ENCODE results near the gene MSANTD7. TPM values are rescaled to one million over a fixed set of nuclear protein-coding genes. Genes with fewer than 3 reads are reported as not detected.

The MSANTD7 gene
- total RNA-seq, 1 donor from 2014 or later, result 13.7 TPM

GRCh38 chr10:14884082-14884481 lies 46.0 kb downstream of the MSANTD7 start:
- H3K27ac Mint-ChIP-seq (ENCODE audit: unreplicated experiment), result no peak overlapping the region
- DNase-seq, result no peak
- H3K36me3 Mint-ChIP-seq (ENCODE audit: unreplicated experiment), result no peaks in the 10 kb centered on the region
- no peak overlapping the region for H3K4me3 Mint-ChIP-seq (ENCODE audit: unreplicated experiment)
- TF ChIP-seq CTCF (IDR thresholded peaks at IDR 0.05; ENCODE audit: partially characterized antibody, unreplicated experiment), result no peak
- H3K9me3 Mint-ChIP-seq (ENCODE audit: unreplicated experiment), result peaks cover 4% of the 10 kb centered on the region
- peaks cover 8% of the 10 kb centered on the region for H3K4me1 Mint-ChIP-seq (ENCODE audit: low read depth, unreplicated experiment)
- H3K27me3 Mint-ChIP-seq (ENCODE audit: unreplicated experiment), result peaks cover 2% of the 10 kb centered on the region

Other genes starting within 250 kb of the MSANTD7 start
- gene FAM107B, start 63.4 kb upstream of the MSANTD7 start, total RNA-seq (ENCODE audit: unreplicated experiment), result 88.6 TPM
- gene CDNF, start 269 bp upstream of the MSANTD7 start, total RNA-seq (ENCODE audit: unreplicated experiment), result 2.2 TPM
- gene HSPA14, start within 50 bp of the MSANTD7 start, total RNA-seq (ENCODE audit: unreplicated experiment), result 10.1 TPM
- 15.1 TPM for gene SUV39H2, start 40.6 kb downstream of the MSANTD7 start, total RNA-seq (ENCODE audit: unreplicated experiment)
- 8.5 TPM for gene DCLRE1C, start 115.8 kb downstream of the MSANTD7 start, total RNA-seq (ENCODE audit: unreplicated experiment)
- not detected for gene MEIG1, start 121.1 kb downstream of the MSANTD7 start, total RNA-seq (ENCODE audit: unreplicated experiment)
- not detected for gene OLAH, start 205.6 kb downstream of the MSANTD7 start, total RNA-seq (ENCODE audit: unreplicated experiment)

Measured in glutamatergic neuron (in vitro differentiated cells).